DND-41 (cell line): ENCODE data around the gene CENPP.

Source experiments
- ATAC-seq: fragments of 200-7000 bp; cut with Tn5 transposase; 3 replicates; pipeline ENCODE4 v1.9.1; 2021; ENCODE audit warnings: low read depth; ENCODE audit not compliant: insufficient read depth
- DNase-seq: peaks from one replicate; pipeline ENCODE4 v3.0.0-alpha.2; 2020
- H2AFZ ChIP-seq: 2 replicates; pipeline ENCODE4 v1.6.0; 2012; ENCODE audit warnings: low read depth, low read length
- H3K27ac ChIP-seq: 2 replicates; pipeline ENCODE4 v1.5.1; 2012; ENCODE audit warnings: low read length, inconsistent platforms
- H3K27me3 ChIP-seq: fragments of 200-600 bp; sonication (generic); 2 replicates; pipeline ENCODE4 v1.6.0; 2012; ENCODE audit warnings: low read length, mild to moderate bottlenecking, inconsistent platforms; ENCODE audit not compliant: insufficient read depth, poor library complexity
- H3K36me3 ChIP-seq: 2 replicates; pipeline ENCODE4 v1.5.1; 2012; ENCODE audit warnings: low read length, inconsistent platforms; ENCODE audit not compliant: insufficient read depth
- H3K4me1 ChIP-seq: 2 replicates; pipeline ENCODE4 v1.5.1; 2012; ENCODE audit warnings: mild to moderate bottlenecking, low read length; ENCODE audit not compliant: insufficient read depth
- H3K4me2 ChIP-seq: 2 replicates; pipeline ENCODE4 v1.6.0; 2012; ENCODE audit warnings: mild to moderate bottlenecking, moderate library complexity, low read length, inconsistent platforms; ENCODE audit not compliant: insufficient read depth
- H3K4me3 ChIP-seq, 2 experiments: fragments of 200-600 bp in 1 of 2; shearing (Covaris generic) in 1 of 2; 2 replicates each; pipeline ENCODE4 v1.5.1; 2012 to 2016; ENCODE audit warnings: inconsistent platforms in 2 of 2, low read length in 2 of 2, mild to moderate bottlenecking in 2 of 2, low read depth in 1 of 2, moderate library complexity in 1 of 2
- H3K79me2 ChIP-seq: 2 replicates; pipeline ENCODE4 v1.6.0; 2012; ENCODE audit warnings: low read length, inconsistent platforms; ENCODE audit not compliant: insufficient read depth
- H3K9ac ChIP-seq: 2 replicates; pipeline ENCODE4 v1.6.0; 2012; ENCODE audit warnings: low read depth, mild to moderate bottlenecking, inconsistent platforms, low read length, moderate library complexity
- H3K9me3 ChIP-seq: 2 replicates; pipeline ENCODE4 v1.5.1; 2012; ENCODE audit warnings: low read length, moderate library complexity, mild to moderate bottlenecking, inconsistent platforms; ENCODE audit not compliant: insufficient read depth, severe bottlenecking
- H4K20me1 ChIP-seq: 2 replicates; pipeline ENCODE4 v1.6.0; 2012; ENCODE audit warnings: low read length; ENCODE audit not compliant: insufficient read depth
- EZH2 ChIP-seq: IDR thresholded peaks from 3 replicates; pipeline ENCODE4 v1.6.1; 2012; ENCODE audit warnings: borderline replicate concordance, low read depth, mild to moderate bottlenecking, moderate library complexity, low read length, inconsistent platforms; ENCODE audit not compliant: severe bottlenecking
- TF ChIP-seq, protein P1 (sequence below): IDR thresholded peaks from 2 replicates; pipeline ENCODE4 v1.5.1; 2012; ENCODE audit warnings: borderline replicate concordance, low read length, moderate library complexity, mild to moderate bottlenecking; ENCODE audit not compliant: poor library complexity, severe bottlenecking; ENCODE audit errors: extremely low read depth

CENPP gene

DNA sequence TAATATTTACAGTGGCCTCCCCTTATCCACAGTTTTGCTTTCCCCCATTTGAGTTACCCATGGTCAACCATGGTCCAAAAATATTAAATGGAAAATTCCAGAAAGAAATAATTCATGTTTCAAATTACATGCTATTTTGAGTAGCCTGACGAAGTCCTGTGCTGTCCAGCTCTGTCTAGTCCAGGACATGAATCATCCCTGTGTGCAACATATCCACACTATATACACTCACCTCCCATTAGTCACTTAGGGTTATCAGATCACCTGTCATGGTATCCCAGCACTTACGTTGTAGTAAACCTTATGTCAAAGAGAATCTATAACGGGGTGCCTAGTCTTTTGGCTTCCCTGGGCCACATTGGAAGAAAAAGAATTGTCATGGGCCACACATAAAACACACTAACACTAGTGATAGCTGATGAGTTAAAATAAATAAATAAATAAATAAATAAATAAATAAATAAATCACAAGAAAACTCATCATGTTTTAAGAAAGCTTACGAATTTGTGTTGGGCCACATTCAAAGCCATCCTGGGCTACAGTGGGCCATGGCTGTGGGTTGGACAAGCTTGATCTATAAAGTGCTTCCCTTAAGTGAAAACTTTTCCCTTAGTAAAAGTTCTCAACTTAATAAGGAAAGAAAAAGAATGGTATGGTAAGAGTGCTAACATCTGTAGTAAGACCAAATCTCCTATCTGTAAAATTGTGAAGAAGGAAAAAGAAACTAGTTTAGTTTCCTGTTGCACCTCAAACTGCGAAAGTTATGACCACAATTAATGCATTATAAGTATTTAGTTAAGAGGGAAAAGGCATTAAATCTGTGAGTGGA is 114.4 kb downstream of the CENPP start:
- Histone ChIP-seq H2AFZ (no peak overlapping the region), H3K4me2 (no peak overlapping the region), H3K9me3 (no peaks in the 10 kb centered on the region), H3K9ac (no peak overlapping the region), H3K4me1 (no peaks in the 10 kb centered on the region), H3K36me3 (no peaks in the 10 kb centered on the region), H4K20me1 (no peaks in the 10 kb centered on the region), H3K27me3 (no peaks in the 10 kb centered on the region), H3K79me2 (no peaks in the 10 kb centered on the region), H3K27ac (no peak overlapping the region), H3K4me3 (no peak overlapping the region)
- TF ChIP-seq EZH2: no peak
- TF ChIP-seq, protein P1, sequence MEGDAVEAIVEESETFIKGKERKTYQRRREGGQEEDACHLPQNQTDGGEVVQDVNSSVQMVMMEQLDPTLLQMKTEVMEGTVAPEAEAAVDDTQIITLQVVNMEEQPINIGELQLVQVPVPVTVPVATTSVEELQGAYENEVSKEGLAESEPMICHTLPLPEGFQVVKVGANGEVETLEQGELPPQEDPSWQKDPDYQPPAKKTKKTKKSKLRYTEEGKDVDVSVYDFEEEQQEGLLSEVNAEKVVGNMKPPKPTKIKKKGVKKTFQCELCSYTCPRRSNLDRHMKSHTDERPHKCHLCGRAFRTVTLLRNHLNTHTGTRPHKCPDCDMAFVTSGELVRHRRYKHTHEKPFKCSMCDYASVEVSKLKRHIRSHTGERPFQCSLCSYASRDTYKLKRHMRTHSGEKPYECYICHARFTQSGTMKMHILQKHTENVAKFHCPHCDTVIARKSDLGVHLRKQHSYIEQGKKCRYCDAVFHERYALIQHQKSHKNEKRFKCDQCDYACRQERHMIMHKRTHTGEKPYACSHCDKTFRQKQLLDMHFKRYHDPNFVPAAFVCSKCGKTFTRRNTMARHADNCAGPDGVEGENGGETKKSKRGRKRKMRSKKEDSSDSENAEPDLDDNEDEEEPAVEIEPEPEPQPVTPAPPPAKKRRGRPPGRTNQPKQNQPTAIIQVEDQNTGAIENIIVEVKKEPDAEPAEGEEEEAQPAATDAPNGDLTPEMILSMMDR: no peak
- ATAC-seq (no peak), DNase-seq (no peak)

DNA sequence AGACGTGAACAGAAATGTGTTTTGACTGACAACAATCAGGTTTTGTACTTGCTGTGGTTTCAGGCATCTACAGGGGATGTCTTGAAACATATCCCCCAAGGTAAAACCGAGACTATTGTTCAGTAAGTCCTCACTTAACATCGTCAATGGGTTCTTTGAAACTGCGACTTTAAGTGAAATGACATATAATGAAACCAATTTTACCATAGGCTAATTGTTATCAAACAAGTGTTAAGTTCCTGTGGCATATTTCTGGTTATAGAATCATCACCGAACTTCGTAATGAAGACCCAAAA is 114.9 kb downstream of the CENPP start:
- no peak overlapping the region for H3K4me2 ChIP-seq
- ATAC-seq (no peak), DNase-seq (no peak)
- no peaks in the 10 kb centered on the region for H4K20me1 ChIP-seq
- H3K4me1 ChIP-seq: no peaks in the 10 kb centered on the region
- no peaks in the 10 kb centered on the region for H3K27me3 ChIP-seq
- no peak for TF ChIP-seq EZH2
- TF ChIP-seq, protein P1: no peak
- H2AFZ ChIP-seq: no peak overlapping the region
- H3K9me3 ChIP-seq: no peaks in the 10 kb centered on the region
- H3K27ac ChIP-seq: no peak overlapping the region
- H3K4me3 ChIP-seq: no peak overlapping the region
- H3K9ac ChIP-seq: no peak overlapping the region
- H3K36me3 ChIP-seq: no peaks in the 10 kb centered on the region
- no peaks in the 10 kb centered on the region for H3K79me2 ChIP-seq

DNA sequence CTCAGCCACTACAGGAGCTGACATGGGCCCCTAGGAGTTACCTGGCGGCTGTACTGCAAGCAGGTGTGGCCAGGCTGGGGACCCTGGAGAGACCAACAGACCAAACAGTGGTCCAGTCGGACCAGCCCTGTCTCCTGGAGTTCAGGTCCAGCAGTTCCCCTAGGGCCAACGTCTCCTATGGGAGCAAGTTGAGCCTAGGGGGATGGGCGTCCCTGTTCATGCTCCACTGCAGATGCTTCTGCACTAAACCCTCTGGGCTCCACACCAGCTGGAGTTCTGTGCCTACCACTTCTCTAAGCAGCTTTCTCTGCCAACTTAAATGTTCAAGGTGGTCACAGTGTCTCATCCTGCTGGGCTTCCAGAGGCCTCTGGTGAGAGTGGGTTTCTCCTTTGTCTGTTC is 119.1 kb downstream of the CENPP start:
- no peaks in the 10 kb centered on the region for H3K9me3 ChIP-seq
- H4K20me1 ChIP-seq: no peaks in the 10 kb centered on the region
- ATAC-seq (no peak), DNase-seq (no peak)
- H3K9ac ChIP-seq: no peak overlapping the region
- no peaks in the 10 kb centered on the region for H3K36me3 ChIP-seq
- H3K27ac ChIP-seq: no peak overlapping the region
- H3K4me2 ChIP-seq: no peak overlapping the region
- H3K4me1 ChIP-seq: no peaks in the 10 kb centered on the region
- H3K4me3 ChIP-seq: no peak overlapping the region
- H3K27me3 ChIP-seq: no peaks in the 10 kb centered on the region
- no peaks in the 10 kb centered on the region for H3K79me2 ChIP-seq
- H2AFZ ChIP-seq: no peak overlapping the region
- TF ChIP-seq EZH2: no peak
- TF ChIP-seq, protein P1: no peak

DNA sequence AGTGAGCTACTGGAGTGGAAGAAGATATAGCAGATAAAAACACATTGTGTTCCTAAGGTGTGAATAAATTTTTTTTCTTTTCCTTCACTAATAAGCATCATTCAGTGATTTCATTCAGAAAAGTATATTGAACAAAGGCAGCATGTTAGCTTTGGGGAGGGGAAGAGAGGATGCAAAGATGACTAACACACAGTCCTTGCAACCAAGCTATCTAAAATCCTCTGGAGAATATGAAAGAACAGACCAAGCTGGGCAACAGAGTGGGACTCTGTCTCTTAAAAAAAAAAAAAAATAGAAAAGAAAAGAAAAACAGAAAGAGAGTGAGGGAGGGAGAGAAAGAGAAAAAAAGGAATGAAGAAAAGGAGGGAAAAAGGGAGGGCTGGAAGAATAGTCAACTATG is 120.8 kb downstream of the CENPP start:
- no peak overlapping the region for H3K4me3 ChIP-seq
- no peaks in the 10 kb centered on the region for H3K36me3 ChIP-seq
- DNase-seq (no peak), ATAC-seq (no peak)
- no peak for TF ChIP-seq EZH2
- TF ChIP-seq, protein P1: no peak
- no peak overlapping the region for H2AFZ ChIP-seq
- H3K9me3 ChIP-seq: no peaks in the 10 kb centered on the region
- no peak overlapping the region for H3K4me2 ChIP-seq
- H3K4me1 ChIP-seq: no peaks in the 10 kb centered on the region
- H3K27me3 ChIP-seq: no peaks in the 10 kb centered on the region
- no peaks in the 10 kb centered on the region for H4K20me1 ChIP-seq
- no peak overlapping the region for H3K9ac ChIP-seq
- H3K27ac ChIP-seq: no peak overlapping the region
- no peaks in the 10 kb centered on the region for H3K79me2 ChIP-seq
